OCI-LY1 (cell line): ENCODE results near the gene SLC37A1.

ENCODE experiments used
- H2AFZ ChIP-seq: fragments of 200-600 bp; sonication (generic), shearing (Covaris generic); 2 replicates; pipeline ENCODE4 v1.6.0; 2014; ENCODE audit warnings: antibody characterized with exemption, mild to moderate bottlenecking, low read length
- H3F3A ChIP-seq: fragments of 200-600 bp; sonication (generic), shearing (Covaris generic); 2 replicates; pipeline ENCODE4 v1.6.0; 2014; ENCODE audit warnings: mild to moderate bottlenecking, antibody characterized with exemption, low read length, moderate library complexity; ENCODE audit not compliant: insufficient read depth
- H3K27ac ChIP-seq: fragments of 200-600 bp; sonication (generic); 2 replicates; pipeline ENCODE4 v1.5.1; 2014; ENCODE audit warnings: low read length, mixed run types, mild to moderate bottlenecking, low read depth; ENCODE audit not compliant: poor library complexity, severe bottlenecking
- H3K27me3 ChIP-seq: fragments of 200-600 bp; sonication (generic); 2 replicates; pipeline ENCODE4 v1.6.0; 2014; ENCODE audit warnings: antibody characterized with exemption, mild to moderate bottlenecking, low read length, moderate library complexity; ENCODE audit not compliant: insufficient read depth
- H3K36me3 ChIP-seq: fragments of 200-600 bp; sonication (generic); 2 replicates; pipeline ENCODE4 v1.6.1; 2014; ENCODE audit warnings: mild to moderate bottlenecking, antibody characterized with exemption, low read length, moderate library complexity, mixed read lengths; ENCODE audit not compliant: insufficient read depth
- H3K4me1 ChIP-seq: fragments of 200-600 bp; sonication (generic); 2 replicates; pipeline ENCODE4 v1.5.1; 2014; ENCODE audit warnings: mild to moderate bottlenecking, low read length, moderate library complexity; ENCODE audit not compliant: insufficient read depth, severe bottlenecking
- H3K4me2 ChIP-seq: fragments of 200-600 bp; sonication (generic), shearing (Covaris generic); 2 replicates; pipeline ENCODE4 v1.6.1; 2014; ENCODE audit warnings: low read length
- H3K4me3 ChIP-seq: fragments of 200-600 bp; sonication (generic); 2 replicates; pipeline ENCODE4 v1.5.1; 2014; ENCODE audit warnings: low read length, low read depth, mild to moderate bottlenecking, mixed read lengths; ENCODE audit not compliant: poor library complexity, severe bottlenecking
- H3K79me2 ChIP-seq: fragments of 200-600 bp; shearing (Covaris generic); 2 replicates; pipeline ENCODE4 v1.6.1; 2016; ENCODE audit warnings: mixed run types, low read length, mixed read lengths; ENCODE audit not compliant: insufficient read depth
- H3K9ac ChIP-seq: fragments of 200-600 bp; sonication (generic), shearing (Covaris generic); 2 replicates; pipeline ENCODE4 v1.6.1; 2014; ENCODE audit warnings: mild to moderate bottlenecking, low read length, mixed read lengths
- H3K9me2 ChIP-seq: fragments of 200-600 bp; sonication (generic), shearing (Covaris generic); 2 replicates; pipeline ENCODE4 v1.6.1; 2014; ENCODE audit warnings: low read depth, mild to moderate bottlenecking, low read length, mixed read lengths
- H3K9me3 ChIP-seq: fragments of 200-600 bp; shearing (Covaris generic); 2 replicates; pipeline ENCODE4 v1.6.1; 2014; ENCODE audit warnings: low read length, mixed read lengths
- H4K20me1 ChIP-seq: fragments of 200-600 bp; sonication (generic), shearing (Covaris generic); 2 replicates; pipeline ENCODE4 v1.6.0; 2016; ENCODE audit warnings: mild to moderate bottlenecking, low read length; ENCODE audit not compliant: insufficient read depth
- CTCF ChIP-seq: fragments of 200-600 bp; sonication (generic), shearing (Covaris generic); IDR thresholded peaks from 2 replicates; pipeline ENCODE4 v1.5.1; 2017; ENCODE audit warnings: mild to moderate bottlenecking, antibody characterized with exemption, low read length, moderate library complexity, mixed read lengths
- EZH2 ChIP-seq: fragments of 200-600 bp; sonication (generic), shearing (Covaris generic); IDR thresholded peaks from 2 replicates; pipeline ENCODE4 v1.8.0; 2017; ENCODE audit warnings: borderline replicate concordance, mixed run types, mild to moderate bottlenecking, antibody characterized with exemption, low read length, moderate library complexity, mixed read lengths

Gene SLC37A1

GRCh38 chr21:42498012-42498411 lies 15.6 kb upstream of the SLC37A1 start:
- Histone ChIP-seq H3K4me3 (no peak overlapping the region), H4K20me1 (no peaks in the 10 kb centered on the region), H3K79me2 (no peaks in the 10 kb centered on the region), H3K27me3 (peaks cover 10% of the 10 kb centered on the region; the same call in 1 of the 2 replicates), H2AFZ (no peak overlapping the region), H3K27ac (no peak overlapping the region), H3K4me1 (peaks cover 16% of the 10 kb centered on the region), H3K36me3 (no peaks in the 10 kb centered on the region), H3K9ac (no peak overlapping the region), H3F3A (no peaks in the 10 kb centered on the region), H3K4me2 (no peak overlapping the region), H3K9me3 (no peaks in the 10 kb centered on the region), H3K9me2 (no peaks in the 10 kb centered on the region)
- TF ChIP-seq CTCF (no peak), EZH2 (no peak)

GRCh38 chr21:42499444-42500112 lies 14.1 kb upstream of the SLC37A1 start:
- H2AFZ ChIP-seq: no peak overlapping the region
- no peaks in the 10 kb centered on the region for H3K9me3 ChIP-seq
- H3K4me3 ChIP-seq: no peak overlapping the region
- peaks cover 30% of the 10 kb centered on the region for H3K4me1 ChIP-seq
- H3K36me3 ChIP-seq: no peaks in the 10 kb centered on the region
- H3K27me3 ChIP-seq: 0 out of 2 replicates have a peak, but pooled peaks cover 5% of the 10 kb centered on the region
- TF ChIP-seq CTCF (no peak), EZH2 (no peak)
- no peaks in the 10 kb centered on the region for H4K20me1 ChIP-seq
- H3K9me2 ChIP-seq: no peaks in the 10 kb centered on the region
- H3K9ac ChIP-seq: no peak overlapping the region
- H3F3A ChIP-seq: no peaks in the 10 kb centered on the region
- H3K27ac ChIP-seq: no peak overlapping the region
- no peak overlapping the region for H3K4me2 ChIP-seq
- H3K79me2 ChIP-seq: no peaks in the 10 kb centered on the region

GRCh38 chr21:42500225-42500624 lies 13.4 kb upstream of the SLC37A1 start:
- 0 out of 2 replicates have a peak, but pooled peaks cover 5% of the 10 kb centered on the region for H3K27me3 ChIP-seq
- no peak overlapping the region for H3K27ac ChIP-seq
- H3K9me2 ChIP-seq: no peaks in the 10 kb centered on the region
- no peak overlapping the region for H3K9ac ChIP-seq
- TF ChIP-seq EZH2: no peak
- TF ChIP-seq CTCF: no peak
- no peak overlapping the region for H3K4me3 ChIP-seq
- H3K79me2 ChIP-seq: no peaks in the 10 kb centered on the region
- peaks cover 37% of the 10 kb centered on the region for H3K4me1 ChIP-seq
- no peaks in the 10 kb centered on the region for H3K9me3 ChIP-seq
- H3F3A ChIP-seq: no peaks in the 10 kb centered on the region
- H3K4me2 ChIP-seq: no peak overlapping the region
- H2AFZ ChIP-seq: no peak overlapping the region
- no peaks in the 10 kb centered on the region for H3K36me3 ChIP-seq
- H4K20me1 ChIP-seq: no peaks in the 10 kb centered on the region
